HepG2 (cell line): ENCODE data around the gene PPP4R4. TPM values are rescaled to one million over a fixed set of nuclear protein-coding genes. Genes with fewer than 3 reads are reported as not detected.

Source experiments
- KMT2A ChIP-seq: sonication (generic); formaldehyde crosslinking; IDR thresholded peaks from 2 replicates; pipeline ENCODE4 v1.4.0; 2020; ENCODE audit warnings: missing genetic modification reagents
- NFRKB ChIP-seq: fragments of 450-650 bp; IDR thresholded peaks from 2 replicates; pipeline ENCODE4 v1.6.1; 2017
- NR2F6 ChIP-seq, 2 experiments: IDR thresholded peaks; 2 replicates each; pipeline ENCODE4 v1.6.1; 2016; ENCODE audit warnings: antibody characterized with exemption in 1 of 2, mild to moderate bottlenecking in 1 of 2
- PRMT3 ChIP-seq: sonication (generic); formaldehyde crosslinking; IDR thresholded peaks from 2 replicates; pipeline ENCODE4 v1.8.1; 2022; ENCODE audit warnings: low read depth, mild to moderate bottlenecking, moderate library complexity, missing genetic modification reagents, borderline replicate concordance
- RELA ChIP-seq: sonication (generic); formaldehyde crosslinking; IDR thresholded peaks from 2 replicates; pipeline ENCODE4 v1.4.0; 2020; ENCODE audit warnings: missing genetic modification reagents
- SAP130 ChIP-seq: IDR thresholded peaks from 2 replicates; pipeline ENCODE4 v1.6.1; 2016; ENCODE audit warnings: low read depth
- ZNF276 ChIP-seq: sonication (generic); formaldehyde crosslinking; IDR thresholded peaks from 2 replicates; pipeline ENCODE4 v1.4.0; 2020; ENCODE audit warnings: mild to moderate bottlenecking, low read depth, missing genetic modification reagents
- ZNF383 ChIP-seq: sonication (generic); formaldehyde crosslinking; IDR thresholded peaks from 2 replicates; pipeline ENCODE4 v1.4.0; 2020; ENCODE audit warnings: missing genetic modification reagents, mild to moderate bottlenecking, borderline replicate concordance
- ZNF572 ChIP-seq: sonication (generic); formaldehyde crosslinking; IDR thresholded peaks from 2 replicates; pipeline ENCODE4 v1.5.1; 2020; ENCODE audit warnings: mild to moderate bottlenecking, missing genetic modification reagents
- polyA plus RNA-seq, 8 experiments: library from polyadenylated mRNA; depleted of rRNA in 3 of 8; stranded (reverse) in 7 of 8; unstranded in 1 of 8; fragments of >200 nt; fragmentation: Illumina TruSeq in 4 of 8; extraction: Trizol in 4 of 8; gene quantifications; 2 replicates each; pipeline versions ENCODE4 v1.2.1 to v1.2.3, GENCODE V29; 2011 to 2016; ENCODE audit warnings: low read depth in 4 of 8, missing spikeins in 1 of 8, mixed read lengths in 1 of 8; ENCODE audit not compliant: insufficient read depth in 1 of 8
- total RNA-seq, 5 experiments: library from RNA; depleted of rRNA; stranded (reverse); fragments of >200 nt; fragmentation: Illumina TruSeq; extraction: Trizol; gene quantifications; 2 replicates each; pipeline ENCODE4 v1.2.3, GENCODE V29; 2016; ENCODE audit warnings: low read depth in 1 of 5
- TF ChIP-seq, protein P1 (sequence below): sonication (generic); formaldehyde crosslinking; IDR thresholded peaks from 2 replicates; pipeline ENCODE4 v1.5.1; 2020; ENCODE audit warnings: mild to moderate bottlenecking, missing genetic modification reagents, moderate library complexity
- TF ChIP-seq, protein P2 (sequence below): sonication (generic); formaldehyde crosslinking; IDR thresholded peaks from 2 replicates; pipeline ENCODE4 v1.4.0; 2020; ENCODE audit warnings: missing genetic modification reagents

The PPP4R4 gene
- total and polyA plus RNA-seq, 2 of the 13 experiments (the other 11 are each of a cell fraction or from before 2014, with no cell fraction given) = 9.5 to 19.8 TPM

GRCh38 chr14:94144765-94145164 is 29.4 kb upstream of the PPP4R4 start (continued):
- TF ChIP-seq, protein P1, sequence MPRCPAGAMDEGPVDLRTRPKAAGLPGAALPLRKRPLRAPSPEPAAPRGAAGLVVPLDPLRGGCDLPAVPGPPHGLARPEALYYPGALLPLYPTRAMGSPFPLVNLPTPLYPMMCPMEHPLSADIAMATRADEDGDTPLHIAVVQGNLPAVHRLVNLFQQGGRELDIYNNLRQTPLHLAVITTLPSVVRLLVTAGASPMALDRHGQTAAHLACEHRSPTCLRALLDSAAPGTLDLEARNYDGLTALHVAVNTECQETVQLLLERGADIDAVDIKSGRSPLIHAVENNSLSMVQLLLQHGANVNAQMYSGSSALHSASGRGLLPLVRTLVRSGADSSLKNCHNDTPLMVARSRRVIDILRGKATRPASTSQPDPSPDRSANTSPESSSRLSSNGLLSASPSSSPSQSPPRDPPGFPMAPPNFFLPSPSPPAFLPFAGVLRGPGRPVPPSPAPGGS (CRISPR knock-in tag) = no peak
- TF ChIP-seq ZNF383 = no peak
- TF ChIP-seq NR2F6 (IDR thresholded peaks at IDR 0.05) = 0 out of 2 replicates have a peak, but pooled peaks have one; percentile 11
- peak; percentile 41; the same call in 1 of the 2 replicates for TF ChIP-seq NR2F6 (CRISPR knock-in tag; IDR thresholded peaks at IDR 0.05)
- TF ChIP-seq SAP130 = no peak
- TF ChIP-seq ZNF276 (CRISPR knock-in tag) = no peak
- no peak for TF ChIP-seq RELA (CRISPR knock-in tag)
- 0 out of 2 replicates have a peak, but pooled peaks have one; percentile 43 for TF ChIP-seq ZNF572
- no peak for TF ChIP-seq KMT2A (CRISPR knock-in tag)
- TF ChIP-seq, protein P2, sequence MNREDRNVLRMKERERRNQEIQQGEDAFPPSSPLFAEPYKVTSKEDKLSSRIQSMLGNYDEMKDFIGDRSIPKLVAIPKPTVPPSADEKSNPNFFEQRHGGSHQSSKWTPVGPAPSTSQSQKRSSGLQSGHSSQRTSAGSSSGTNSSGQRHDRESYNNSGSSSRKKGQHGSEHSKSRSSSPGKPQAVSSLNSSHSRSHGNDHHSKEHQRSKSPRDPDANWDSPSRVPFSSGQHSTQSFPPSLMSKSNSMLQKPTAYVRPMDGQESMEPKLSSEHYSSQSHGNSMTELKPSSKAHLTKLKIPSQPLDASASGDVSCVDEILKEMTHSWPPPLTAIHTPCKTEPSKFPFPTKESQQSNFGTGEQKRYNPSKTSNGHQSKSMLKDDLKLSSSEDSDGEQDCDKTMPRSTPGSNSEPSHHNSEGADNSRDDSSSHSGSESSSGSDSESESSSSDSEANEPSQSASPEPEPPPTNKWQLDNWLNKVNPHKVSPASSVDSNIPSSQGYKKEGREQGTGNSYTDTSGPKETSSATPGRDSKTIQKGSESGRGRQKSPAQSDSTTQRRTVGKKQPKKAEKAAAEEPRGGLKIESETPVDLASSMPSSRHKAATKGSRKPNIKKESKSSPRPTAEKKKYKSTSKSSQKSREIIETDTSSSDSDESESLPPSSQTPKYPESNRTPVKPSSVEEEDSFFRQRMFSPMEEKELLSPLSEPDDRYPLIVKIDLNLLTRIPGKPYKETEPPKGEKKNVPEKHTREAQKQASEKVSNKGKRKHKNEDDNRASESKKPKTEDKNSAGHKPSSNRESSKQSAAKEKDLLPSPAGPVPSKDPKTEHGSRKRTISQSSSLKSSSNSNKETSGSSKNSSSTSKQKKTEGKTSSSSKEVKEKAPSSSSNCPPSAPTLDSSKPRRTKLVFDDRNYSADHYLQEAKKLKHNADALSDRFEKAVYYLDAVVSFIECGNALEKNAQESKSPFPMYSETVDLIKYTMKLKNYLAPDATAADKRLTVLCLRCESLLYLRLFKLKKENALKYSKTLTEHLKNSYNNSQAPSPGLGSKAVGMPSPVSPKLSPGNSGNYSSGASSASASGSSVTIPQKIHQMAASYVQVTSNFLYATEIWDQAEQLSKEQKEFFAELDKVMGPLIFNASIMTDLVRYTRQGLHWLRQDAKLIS (CRISPR knock-in tag) = no peak
- no peak for TF ChIP-seq NFRKB
- TF ChIP-seq PRMT3 = no peak
